Measurements from ENCODE around the gene ST13. TPM values are rescaled to one million over a fixed set of nuclear protein-coding genes. Genes with fewer than 3 reads are reported as not detected.

ST13 gene
- total and polyA plus RNA-seq, 3 experiments from 2014 or later, result 176 to 218 (median 201) TPM

DNA sequence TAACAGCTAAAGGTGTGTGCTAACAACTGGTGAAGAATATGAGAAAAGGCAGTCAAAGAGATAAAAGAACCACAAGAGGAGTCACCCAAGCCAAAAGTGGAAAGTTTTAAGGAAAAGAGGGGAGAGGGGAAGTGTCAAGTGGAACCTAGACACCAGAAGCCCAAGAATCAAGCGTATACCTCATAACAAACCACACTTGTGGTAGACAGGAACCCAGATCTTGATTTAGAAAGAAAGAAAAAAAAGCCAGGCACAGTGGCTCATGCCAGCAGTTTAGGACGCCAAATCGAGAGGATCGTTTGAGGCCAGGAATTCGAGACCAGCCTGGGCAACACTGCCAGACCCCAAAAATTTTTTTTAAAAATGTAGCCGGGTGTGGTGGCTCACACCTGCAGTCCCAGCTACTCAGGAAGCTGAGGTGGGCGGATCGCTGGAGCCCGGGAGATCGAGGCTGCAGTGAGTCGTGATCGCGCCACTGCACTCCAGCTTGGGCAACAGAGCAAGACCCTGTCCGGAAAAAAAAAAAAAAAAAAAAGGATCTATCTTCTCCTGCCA is 38.2 kb downstream of the ST13 start:
- ChIA-PET CTCF (interaction anchor here (0.6 to 1.8 kb wide), 3 partner anchors 12 to 135 kb away, joined by 3 to 5 read pairs (median 4); partner anchors contain the start of genes ST13 and XPNPEP3), POLR2A (interaction anchor here (0.5 to 1.1 kb wide), 4 partner anchors 30 to 468 kb away, joined by 3 to 5 read pairs (median 4); partner anchors contain the start of genes RANGAP1 and ST13)
- H3K27me3 ChIP-seq (ENCODE audit: insufficient read depth, low read length, poor library complexity, severe bottlenecking), result no peaks in the 10 kb centered on the region
- H3K9me3 ChIP-seq (ENCODE audit: low read length), result no peaks in the 10 kb centered on the region
- H3K27me3 Mint-ChIP-seq, result no peaks in the 10 kb centered on the region
- no peaks in the 10 kb centered on the region for H3K9me3 Mint-ChIP-seq
- H3K4me1 ChIP-seq (ENCODE audit: insufficient read depth, low read length), result peaks cover 23% of the 10 kb centered on the region
- H3K4me3 ChIP-seq (ENCODE audit: low read length), result peak overlapping the region; percentile 88
- peak overlapping the region; percentile 85 to 99 (median 96) for H3K27ac Mint-ChIP-seq
- peaks cover 0 to 22% (median 5%) of the 10 kb centered on the region in 3 donors for H3K36me3 Mint-ChIP-seq
- peak in 3 of 5 donors; percentile 1 to 26 (median 19) for DNase-seq
- H3K27ac ChIP-seq (ENCODE audit: low read depth, low read length), result peak overlapping the region; percentile 83
- H3K4me1 Mint-ChIP-seq, result peaks cover 31 to 49% (median 48%) of the 10 kb centered on the region in 3 donors
- H3K4me3 Mint-ChIP-seq, result peak overlapping the region; percentile 90 to 98 (median 97)
- no peaks in the 10 kb centered on the region for H3K36me3 ChIP-seq (ENCODE audit: insufficient read depth, low read length)

DNA sequence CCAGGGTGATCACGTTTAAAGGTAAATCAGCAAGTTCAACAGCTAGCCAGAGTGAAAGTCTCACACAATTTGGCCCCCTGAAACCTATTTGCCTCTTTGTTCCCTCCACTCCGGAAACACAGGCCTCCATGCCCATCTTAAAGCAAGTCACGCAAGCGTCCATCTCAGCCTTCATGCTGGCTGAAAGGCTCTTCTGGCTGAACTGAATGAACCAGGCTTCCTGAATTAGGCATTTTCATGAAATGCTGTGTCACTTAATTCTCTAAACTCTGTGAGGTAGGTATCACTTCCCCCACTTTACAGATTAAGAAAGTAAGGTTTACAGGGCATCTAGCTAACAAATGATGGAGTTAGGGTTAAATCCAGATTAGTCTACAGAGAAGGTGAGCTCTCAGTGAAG is 38.7 kb downstream of the ST13 start:
- peak overlapping the region in 7 of 8 donors; percentile 15 to 98 (median 91) for H3K27ac Mint-ChIP-seq
- POLR2A ChIA-PET, result no interaction called here

GRCh38 chr22:40813912-40814315 is 42.5 kb downstream of the ST13 start:
- H3K27me3 Mint-ChIP-seq, result no peaks in the 10 kb centered on the region
- H3K36me3 Mint-ChIP-seq, result peaks cover 0 to 25% (median 6%) of the 10 kb centered on the region in 3 donors
- H3K4me3 Mint-ChIP-seq, result peak overlapping the region in 1 of 7 donors; percentile 24
- H3K27ac Mint-ChIP-seq, result no peak overlapping the region
- no peak for DNase-seq
- H3K27ac ChIP-seq (ENCODE audit: low read depth, low read length), result peak overlapping the region; percentile 13
- H3K4me1 ChIP-seq (ENCODE audit: insufficient read depth, low read length), result peaks cover 16% of the 10 kb centered on the region
- peaks cover 30 to 49% (median 47%) of the 10 kb centered on the region in 3 donors for H3K4me1 Mint-ChIP-seq
- no peaks in the 10 kb centered on the region for H3K9me3 Mint-ChIP-seq
- H3K36me3 ChIP-seq (ENCODE audit: insufficient read depth, low read length), result no peaks in the 10 kb centered on the region
- H3K9me3 ChIP-seq (ENCODE audit: low read length), result no peaks in the 10 kb centered on the region
- CTCF ChIA-PET, result no interaction called here
- no peaks in the 10 kb centered on the region for H3K27me3 ChIP-seq (ENCODE audit: insufficient read depth, low read length, poor library complexity, severe bottlenecking)
- POLR2A ChIA-PET, result no interaction called here
- H3K4me3 ChIP-seq (ENCODE audit: low read length), result no peak overlapping the region

More for the DNA sequence above, 38.7 kb downstream of the ST13 start:
- Histone ChIP-seq H3K27ac (ENCODE audit: low read depth, low read length) (peak overlapping the region; percentile 83), H3K27me3 (ENCODE audit: insufficient read depth, low read length, poor library complexity, severe bottlenecking) (no peaks in the 10 kb centered on the region), H3K36me3 (ENCODE audit: insufficient read depth, low read length) (no peaks in the 10 kb centered on the region), H3K4me3 (ENCODE audit: low read length) (no peak overlapping the region), H3K4me1 (ENCODE audit: insufficient read depth, low read length) (peaks cover 23% of the 10 kb centered on the region), H3K9me3 (ENCODE audit: low read length) (no peaks in the 10 kb centered on the region)
- Mint-ChIP-seq H3K36me3 (peaks cover 0 to 23% (median 5%) of the 10 kb centered on the region in 3 donors), H3K4me1 (peaks cover 31 to 51% (median 49%) of the 10 kb centered on the region in 3 donors), H3K9me3 (no peaks in the 10 kb centered on the region), H3K4me3 (peak overlapping the region; percentile 90 to 98 (median 97)), H3K27me3 (no peaks in the 10 kb centered on the region)
- CTCF ChIA-PET, result interaction anchor here (0.6 to 1.0 kb wide), 2 partner anchors 12 to 39 kb away, joined by 3 to 4 read pairs; partner anchors contain the start of genes ST13 and XPNPEP3
- DNase-seq, result no peak

GRCh38 chr22:40808018-40808841 is 48.2 kb downstream of the ST13 start:
- peaks cover 9 to 29% (median 19%) of the 10 kb centered on the region in 3 donors for H3K4me1 Mint-ChIP-seq
- DNase-seq, result no peak
- peak overlapping the region in 3 of 8 donors; percentile 15 to 43 (median 19) for H3K27ac Mint-ChIP-seq
- no peak overlapping the region for H3K27ac ChIP-seq (ENCODE audit: low read depth, low read length)
- H3K36me3 ChIP-seq (ENCODE audit: insufficient read depth, low read length), result no peaks in the 10 kb centered on the region
- no peaks in the 10 kb centered on the region for H3K27me3 ChIP-seq (ENCODE audit: insufficient read depth, low read length, poor library complexity, severe bottlenecking)
- POLR2A ChIA-PET, result no interaction called here
- no peaks in the 10 kb centered on the region for H3K9me3 ChIP-seq (ENCODE audit: low read length)
- H3K9me3 Mint-ChIP-seq, result no peaks in the 10 kb centered on the region
- H3K27me3 Mint-ChIP-seq, result no peaks in the 10 kb centered on the region
- H3K36me3 Mint-ChIP-seq, result peaks cover 0 to 23% (median 2%) of the 10 kb centered on the region in 3 donors
- H3K4me1 ChIP-seq (ENCODE audit: insufficient read depth, low read length), result no peaks in the 10 kb centered on the region
- no peak overlapping the region for H3K4me3 ChIP-seq (ENCODE audit: low read length)
- CTCF ChIA-PET, result no interaction called here
- H3K4me3 Mint-ChIP-seq, result no peak overlapping the region

DNA sequence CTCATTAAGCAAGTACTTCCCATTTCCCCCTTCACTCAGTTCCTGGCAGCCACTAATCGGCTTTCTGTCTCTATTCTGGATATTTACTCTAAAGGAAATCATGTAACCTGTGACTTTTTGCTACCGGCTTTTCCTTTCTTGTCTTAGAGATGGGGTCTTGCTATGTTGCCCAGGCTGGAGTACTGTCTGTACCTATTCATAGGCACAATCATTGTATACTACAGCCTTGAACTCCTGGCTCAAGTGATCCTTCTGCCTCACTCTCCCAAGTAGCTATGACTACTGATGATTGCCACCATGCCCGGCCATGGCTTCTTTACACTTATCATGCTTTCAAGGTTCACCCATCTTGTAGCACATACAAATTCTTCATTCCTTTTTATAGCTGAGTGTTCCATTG is 49.7 kb downstream of the ST13 start:
- H3K36me3 Mint-ChIP-seq, result peaks cover 0 to 17% (median 2%) of the 10 kb centered on the region in 3 donors
- H3K4me3 ChIP-seq (ENCODE audit: low read length), result no peak overlapping the region
- no peaks in the 10 kb centered on the region for H3K27me3 ChIP-seq (ENCODE audit: insufficient read depth, low read length, poor library complexity, severe bottlenecking)
- no peak for DNase-seq
- ChIA-PET CTCF (interaction anchor here (1.7 kb wide), 1 partner anchor 11 kb away, joined by 4 read pairs; no protein-coding TSS in a partner anchor), POLR2A (no interaction called here)
- no peaks in the 10 kb centered on the region for H3K4me1 ChIP-seq (ENCODE audit: insufficient read depth, low read length)
- H3K9me3 ChIP-seq (ENCODE audit: low read length), result no peaks in the 10 kb centered on the region
- H3K36me3 ChIP-seq (ENCODE audit: insufficient read depth, low read length), result no peaks in the 10 kb centered on the region
- H3K27ac ChIP-seq (ENCODE audit: low read depth, low read length), result no peak overlapping the region
- no peaks in the 10 kb centered on the region for H3K27me3 Mint-ChIP-seq
- no peak overlapping the region for H3K27ac Mint-ChIP-seq
- no peaks in the 10 kb centered on the region for H3K9me3 Mint-ChIP-seq
- H3K4me3 Mint-ChIP-seq, result no peak overlapping the region
- H3K4me1 Mint-ChIP-seq, result peaks cover 7 to 23% (median 15%) of the 10 kb centered on the region in 3 donors

DNA sequence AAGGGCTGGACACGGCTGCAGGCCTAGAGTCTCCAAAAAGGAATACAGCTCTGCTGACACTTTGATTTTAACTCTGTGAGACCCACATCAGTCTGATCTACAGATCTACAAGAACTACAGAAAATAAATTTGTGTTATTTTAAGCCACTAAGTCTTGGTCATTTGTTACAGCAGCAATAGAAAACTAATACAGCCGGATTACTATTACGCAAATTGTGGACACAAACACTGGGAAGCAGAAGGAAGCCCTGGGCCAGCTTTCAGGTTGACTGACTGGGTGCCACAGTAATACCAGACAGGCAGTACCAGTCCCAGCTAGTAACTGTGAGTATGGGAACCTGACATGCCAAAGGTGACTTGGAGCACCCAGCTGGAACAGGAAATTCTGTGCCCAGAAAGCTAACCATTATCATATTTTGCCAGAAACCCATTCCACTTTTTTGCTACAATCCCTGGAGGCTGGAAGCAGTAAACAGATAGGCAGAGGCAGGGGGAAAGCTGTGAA is 50.7 kb downstream of the ST13 start:
- H3K9me3 ChIP-seq (ENCODE audit: low read length), result no peaks in the 10 kb centered on the region
- CTCF ChIA-PET, result interaction anchor here (1.7 kb wide), 1 partner anchor 12 kb away, joined by 4 read pairs; no protein-coding TSS in a partner anchor
- H3K36me3 Mint-ChIP-seq, result peaks cover 0 to 16% (median 2%) of the 10 kb centered on the region in 3 donors
- no peaks in the 10 kb centered on the region for H3K36me3 ChIP-seq (ENCODE audit: insufficient read depth, low read length)
- H3K27me3 ChIP-seq (ENCODE audit: insufficient read depth, low read length, poor library complexity, severe bottlenecking), result no peaks in the 10 kb centered on the region
- no peaks in the 10 kb centered on the region for H3K27me3 Mint-ChIP-seq
- H3K4me3 ChIP-seq (ENCODE audit: low read length), result no peak overlapping the region
- no peak overlapping the region for H3K27ac Mint-ChIP-seq
- POLR2A ChIA-PET, result no interaction called here
- H3K4me1 ChIP-seq (ENCODE audit: insufficient read depth, low read length), result no peaks in the 10 kb centered on the region
- H3K27ac ChIP-seq (ENCODE audit: low read depth, low read length), result no peak overlapping the region
- peaks cover 7 to 23% (median 15%) of the 10 kb centered on the region in 3 donors for H3K4me1 Mint-ChIP-seq
- no peak for DNase-seq
- H3K9me3 Mint-ChIP-seq, result no peaks in the 10 kb centered on the region
- H3K4me3 Mint-ChIP-seq, result no peak overlapping the region

DNA sequence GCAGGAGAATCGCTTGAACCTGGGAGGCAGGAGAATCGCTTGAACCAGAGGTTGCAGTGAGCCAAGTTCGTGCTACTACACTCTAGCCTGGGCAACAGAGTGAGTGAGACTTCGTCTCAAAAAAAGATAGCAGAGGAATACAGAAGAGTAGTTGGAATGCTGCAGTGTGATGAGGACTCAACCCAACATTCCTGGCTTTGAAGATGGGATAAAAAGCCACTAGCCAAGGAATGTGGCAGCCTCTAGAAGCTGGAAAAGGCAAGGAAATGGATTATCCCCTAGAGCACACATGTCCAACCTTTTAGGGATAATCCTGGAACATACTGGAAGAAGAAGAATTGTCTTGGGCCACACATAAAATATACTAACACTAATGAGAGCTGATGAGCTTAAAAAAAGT is 51.2 kb downstream of the ST13 start:
- H3K4me1 Mint-ChIP-seq, result peaks cover 7 to 23% (median 15%) of the 10 kb centered on the region in 3 donors
- CTCF ChIA-PET, result interaction anchor here (1.7 kb wide), 1 partner anchor 12 kb away, joined by 4 read pairs; no protein-coding TSS in a partner anchor
- H3K4me3 Mint-ChIP-seq, result no peak overlapping the region
- Histone ChIP-seq H3K27ac (ENCODE audit: low read depth, low read length) (no peak overlapping the region), H3K27me3 (ENCODE audit: insufficient read depth, low read length, poor library complexity, severe bottlenecking) (no peaks in the 10 kb centered on the region), H3K4me3 (ENCODE audit: low read length) (no peak overlapping the region), H3K4me1 (ENCODE audit: insufficient read depth, low read length) (no peaks in the 10 kb centered on the region), H3K9me3 (ENCODE audit: low read length) (no peaks in the 10 kb centered on the region), H3K36me3 (ENCODE audit: insufficient read depth, low read length) (no peaks in the 10 kb centered on the region)
- POLR2A ChIA-PET, result no interaction called here
- H3K36me3 Mint-ChIP-seq, result peaks cover 0 to 16% (median 2%) of the 10 kb centered on the region in 3 donors
- DNase-seq, result no peak
- H3K9me3 Mint-ChIP-seq, result no peaks in the 10 kb centered on the region
- no peaks in the 10 kb centered on the region for H3K27me3 Mint-ChIP-seq
- no peak overlapping the region for H3K27ac Mint-ChIP-seq

All from CD8-positive, alpha-beta memory T cell (primary cell).